Left hindlimb (tissue), 1 donor: ENCODE measurements around the gene NDUFS6.

Source experiments
- DNase-seq: peaks from one replicate; pipeline ENCODE4 v3.0.0-alpha.2; 2018

The NDUFS6 gene

GRCh38 chr5:1801222-1801966 lies at the start of gene NDUFS6:
NDUFS6 (plus strand) TSS chr5:1801407; CDS start chr5:1801418, 11 bp downstream.
- peak; percentile 73 for DNase-seq

- peak; percentile 10 for DNase-seq
These were observed 49.1 kb upstream of the NDUFS6 start for GRCh38 chr5:1751864-1752822.

GRCh38 chr5:1752881-1753280 lies 48.3 kb upstream of the NDUFS6 start:
- DNase-seq = no peak

GRCh38 chr5:1753490-1753889 lies 47.7 kb upstream of the NDUFS6 start:
- no peak for DNase-seq

GRCh38 chr5:1754531-1755220 lies 46.5 kb upstream of the NDUFS6 start:
- DNase-seq = peak; percentile 4

- DNase-seq = no peak
These were observed 45.8 kb upstream of the NDUFS6 start for GRCh38 chr5:1755321-1755949.

GRCh38 chr5:1756481-1756880 lies 44.7 kb upstream of the NDUFS6 start:
- DNase-seq = no peak

GRCh38 chr5:1757511-1757910 lies 43.7 kb upstream of the NDUFS6 start:
- DNase-seq = peak; percentile 5

GRCh38 chr5:1758574-1758973 lies 42.6 kb upstream of the NDUFS6 start:
- DNase-seq = no peak

GRCh38 chr5:1759378-1759970 lies 41.7 kb upstream of the NDUFS6 start:
- DNase-seq = peak; percentile 15

GRCh38 chr5:1760231-1760630 lies 41.0 kb upstream of the NDUFS6 start:
- no peak for DNase-seq

GRCh38 chr5:1760656-1761452 lies 40.4 kb upstream of the NDUFS6 start:
- peak; percentile 13 for DNase-seq

GRCh38 chr5:1761453-1761755 lies 39.8 kb upstream of the NDUFS6 start:
- DNase-seq = peak; percentile 15

GRCh38 chr5:1762121-1762882 lies 38.9 kb upstream of the NDUFS6 start:
- DNase-seq = peak; percentile 10

GRCh38 chr5:1762883-1763547 lies 38.2 kb upstream of the NDUFS6 start:
- peak; percentile 23 for DNase-seq

- no peak for DNase-seq
These were observed 37.7 kb upstream of the NDUFS6 start for GRCh38 chr5:1763548-1763911.

- DNase-seq = no peak
These were observed 37.1 kb upstream of the NDUFS6 start for GRCh38 chr5:1763960-1764605.

GRCh38 chr5:1764606-1764960 lies 36.6 kb upstream of the NDUFS6 start:
- DNase-seq = no peak

- no peak for DNase-seq
These were observed 35.9 kb upstream of the NDUFS6 start for GRCh38 chr5:1765141-1765879.
